ENCODE measurements around the gene UNC45A. TPM values are rescaled to one million over a fixed set of nuclear protein-coding genes. Genes with fewer than 3 reads are reported as not detected.

Gene UNC45A
- total and polyA plus RNA-seq, 2 of the 8 experiments (the other 6 are each of a cell fraction or from before 2014, with no cell fraction given): 74.1 to 84.2 TPM

DNA sequence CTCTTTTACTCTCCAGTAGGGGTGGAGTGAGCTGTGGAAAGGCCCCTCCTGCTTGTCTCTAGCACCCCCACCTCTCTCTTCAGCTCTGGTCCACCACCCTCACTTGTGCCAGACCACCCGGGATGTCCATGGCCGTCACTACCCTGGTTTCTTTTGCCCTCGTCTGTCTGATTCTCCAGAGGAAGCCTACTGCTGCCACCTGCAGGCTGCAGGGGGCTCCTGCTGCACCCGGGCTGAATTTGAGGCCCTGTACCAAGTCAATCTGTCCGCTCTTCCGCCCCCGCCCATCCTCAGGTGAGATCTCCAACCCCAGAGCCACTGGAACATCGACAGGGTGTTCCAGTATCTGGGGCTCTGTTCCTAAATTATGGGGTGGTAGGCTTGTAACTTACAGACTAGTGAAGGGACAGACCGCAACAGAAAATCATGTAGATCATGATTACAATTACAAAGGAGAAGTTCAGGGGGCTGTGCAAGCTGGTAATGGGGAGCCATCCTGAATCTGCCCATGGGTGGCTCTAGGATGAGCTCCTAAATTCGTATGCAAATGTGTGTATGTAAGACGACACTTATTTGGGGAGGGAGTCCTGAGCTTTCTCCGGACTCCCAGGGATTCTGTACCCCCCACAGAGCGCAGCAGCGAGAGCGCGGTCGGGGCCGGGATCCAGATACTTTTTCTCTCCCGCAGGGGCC lies 683 bp upstream of the UNC45A start (continued):
- TF ChIP-seq RAD21 (IDR thresholded peaks at IDR 0.05 in 1 of 2, conservative IDR thresholded peaks at IDR 0.05 in 1 of 2; ENCODE audit: low read depth in 2 of 2, low read length in 2 of 2) (peak; percentile 72 to 80), KDM5A (IDR thresholded peaks at IDR 0.05; ENCODE audit: low read length) (0 out of 2 replicates have a peak, but pooled peaks have one; percentile 32)
- TF ChIP-seq, protein P1, sequence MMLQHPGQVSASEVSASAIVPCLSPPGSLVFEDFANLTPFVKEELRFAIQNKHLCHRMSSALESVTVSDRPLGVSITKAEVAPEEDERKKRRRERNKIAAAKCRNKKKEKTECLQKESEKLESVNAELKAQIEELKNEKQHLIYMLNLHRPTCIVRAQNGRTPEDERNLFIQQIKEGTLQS (IDR thresholded peaks at IDR 0.05; ENCODE audit: insufficient read depth, low read depth, low read length): no peak
